Measurements from ENCODE around the gene VRK2. TPM values are rescaled to one million over a fixed set of nuclear protein-coding genes. Genes with fewer than 3 reads are reported as not detected.

VRK2 gene
- total RNA-seq (10 to 100 TPM; 11.3 to 18.1 (median 14.2) TPM), polyA plus RNA-seq (1 to 10 TPM; 4.7 to 7.8 TPM)

DNA sequence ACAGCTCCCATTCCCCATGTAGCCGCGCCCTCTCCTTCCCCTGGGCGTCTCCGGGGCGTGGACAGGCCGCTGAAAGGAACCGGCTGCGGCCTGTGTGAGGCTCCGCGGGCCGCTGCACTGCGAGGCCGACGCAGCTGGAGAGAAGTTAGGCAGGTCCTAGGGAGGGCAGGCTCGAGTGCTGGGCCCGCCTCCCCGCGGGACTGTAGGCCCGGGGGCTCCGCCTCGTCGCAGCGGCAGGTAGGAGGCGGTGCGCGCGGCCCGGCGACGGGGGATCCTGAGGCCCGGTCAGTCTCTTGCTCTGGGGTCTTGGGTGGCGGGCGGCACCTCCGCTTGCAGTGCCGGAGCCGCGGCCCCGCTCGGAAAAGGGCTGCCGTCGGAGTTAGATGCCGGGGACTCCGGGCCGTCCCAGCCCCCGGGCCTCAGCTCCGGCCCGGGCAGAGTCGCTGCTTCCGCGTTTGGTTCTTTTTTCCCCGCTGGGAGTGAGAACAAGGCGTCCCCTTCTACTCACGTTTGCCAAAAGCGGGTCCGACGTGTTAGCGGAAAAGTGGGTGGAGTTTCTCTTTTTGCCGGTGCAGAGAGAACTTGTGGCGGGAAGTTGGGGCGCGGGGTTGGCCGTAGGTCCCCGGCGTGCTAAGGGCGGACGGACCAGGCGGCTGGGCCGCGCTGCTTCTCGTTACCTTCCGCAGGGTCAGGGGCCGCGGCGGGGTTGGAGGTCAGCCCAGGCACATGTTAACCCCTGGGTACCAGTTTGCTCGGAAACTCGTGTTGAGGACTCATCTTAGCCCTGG lies at the start of gene VRK2:
Gene VRK2 (plus strand): TSS at position 222 of the 788 bp plus-strand sequence. CDS start 2,026 bp downstream, outside the sequence.
- DNase-seq (peak; percentile 90 to 95 (median 92)), FAIRE-seq (no peak), ATAC-seq (peak; percentile 94 to 97 (median 96))
- peaks cover 6 to 38% (median 7%) of the 10 kb centered on the region in 3 donors for H3K4me1 ChIP-seq
- TF ChIP-seq, protein P1, sequence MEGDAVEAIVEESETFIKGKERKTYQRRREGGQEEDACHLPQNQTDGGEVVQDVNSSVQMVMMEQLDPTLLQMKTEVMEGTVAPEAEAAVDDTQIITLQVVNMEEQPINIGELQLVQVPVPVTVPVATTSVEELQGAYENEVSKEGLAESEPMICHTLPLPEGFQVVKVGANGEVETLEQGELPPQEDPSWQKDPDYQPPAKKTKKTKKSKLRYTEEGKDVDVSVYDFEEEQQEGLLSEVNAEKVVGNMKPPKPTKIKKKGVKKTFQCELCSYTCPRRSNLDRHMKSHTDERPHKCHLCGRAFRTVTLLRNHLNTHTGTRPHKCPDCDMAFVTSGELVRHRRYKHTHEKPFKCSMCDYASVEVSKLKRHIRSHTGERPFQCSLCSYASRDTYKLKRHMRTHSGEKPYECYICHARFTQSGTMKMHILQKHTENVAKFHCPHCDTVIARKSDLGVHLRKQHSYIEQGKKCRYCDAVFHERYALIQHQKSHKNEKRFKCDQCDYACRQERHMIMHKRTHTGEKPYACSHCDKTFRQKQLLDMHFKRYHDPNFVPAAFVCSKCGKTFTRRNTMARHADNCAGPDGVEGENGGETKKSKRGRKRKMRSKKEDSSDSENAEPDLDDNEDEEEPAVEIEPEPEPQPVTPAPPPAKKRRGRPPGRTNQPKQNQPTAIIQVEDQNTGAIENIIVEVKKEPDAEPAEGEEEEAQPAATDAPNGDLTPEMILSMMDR (IDR thresholded peaks at IDR 0.05): peak in 1 of 4 donors; percentile 7
- 0 to 1% methylated on average over 67 to 76 of the region's 76 CpGs for WGBS, 2 donors
- intact Hi-C loops (cut with DNase I): no loop called here
- peak within 1 kb of the TSS; percentile 82 to 95 (median 88) for H3K27ac ChIP-seq
- H3K36me3 ChIP-seq: no peaks in the 10 kb centered on the region
- no peaks in the 10 kb centered on the region for H3K27me3 ChIP-seq
- H3K9me3 ChIP-seq: no peaks in the 10 kb centered on the region
- H3K4me3 ChIP-seq: peak within 1 kb of the TSS; percentile 54 to 80 (median 66)

DNA sequence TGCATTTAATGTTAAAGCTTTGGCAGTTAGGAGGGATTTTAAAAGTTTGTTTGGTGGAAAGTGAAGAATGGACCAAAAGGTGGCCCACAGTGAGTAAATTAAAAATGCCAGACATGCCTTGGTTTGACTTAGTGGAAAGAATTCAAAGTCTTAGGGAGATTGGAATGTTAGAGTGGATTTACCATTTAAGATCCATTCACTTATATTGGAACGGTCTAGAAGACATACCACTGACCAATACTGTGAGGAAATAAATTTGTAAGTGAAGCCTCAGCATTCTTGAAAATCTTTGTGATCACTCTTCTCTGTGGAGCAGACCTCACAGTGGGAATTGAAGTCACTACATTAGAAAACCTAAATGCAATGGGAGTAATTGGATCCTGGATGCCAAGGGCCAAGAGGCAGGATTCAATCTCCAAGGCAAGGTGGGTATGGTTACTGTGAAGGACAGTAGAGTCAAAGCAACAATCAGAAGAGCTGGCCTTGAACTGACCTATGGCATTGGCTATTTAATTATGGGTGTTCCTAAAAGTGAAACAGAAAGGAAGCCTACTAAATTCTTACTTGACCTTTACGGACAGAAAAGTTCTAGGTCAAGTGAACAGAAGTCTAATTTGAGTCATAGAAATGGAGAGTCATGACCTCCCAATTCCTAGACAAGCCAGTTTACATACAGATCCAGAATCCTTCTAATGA lies 40.2 kb upstream of the VRK2 start:
- ATAC-seq (no peak), DNase-seq (no peak), FAIRE-seq (no peak)
- Histone ChIP-seq H3K27me3 (no peaks in the 10 kb centered on the region), H3K4me1 (no peaks in the 10 kb centered on the region), H3K36me3 (no peaks in the 10 kb centered on the region), H3K27ac (no peak overlapping the region), H3K4me3 (no peak overlapping the region), H3K9me3 (no peaks in the 10 kb centered on the region)
- 93 to 95% methylated on average over 2 of the region's 2 CpGs for WGBS, 2 donors
- TF ChIP-seq, protein P1 (IDR thresholded peaks at IDR 0.05): no peak
- intact Hi-C loops (cut with DNase I): no loop called here

GRCh38 chr2:58006952-58007284 lies 39.7 kb upstream of the VRK2 start:
- Histone ChIP-seq H3K27ac (no peak overlapping the region), H3K4me3 (no peak overlapping the region), H3K9me3 (no peaks in the 10 kb centered on the region), H3K27me3 (no peaks in the 10 kb centered on the region), H3K4me1 (no peaks in the 10 kb centered on the region), H3K36me3 (no peaks in the 10 kb centered on the region)
- intact Hi-C loops (cut with DNase I): no loop called here
- FAIRE-seq (no peak), ATAC-seq (no peak), DNase-seq (no peak)
- TF ChIP-seq, protein P1 (IDR thresholded peaks at IDR 0.05): no peak
- WGBS, 2 donors: 53 to 85% methylated on average over 1 of the region's 1 CpG

DNA sequence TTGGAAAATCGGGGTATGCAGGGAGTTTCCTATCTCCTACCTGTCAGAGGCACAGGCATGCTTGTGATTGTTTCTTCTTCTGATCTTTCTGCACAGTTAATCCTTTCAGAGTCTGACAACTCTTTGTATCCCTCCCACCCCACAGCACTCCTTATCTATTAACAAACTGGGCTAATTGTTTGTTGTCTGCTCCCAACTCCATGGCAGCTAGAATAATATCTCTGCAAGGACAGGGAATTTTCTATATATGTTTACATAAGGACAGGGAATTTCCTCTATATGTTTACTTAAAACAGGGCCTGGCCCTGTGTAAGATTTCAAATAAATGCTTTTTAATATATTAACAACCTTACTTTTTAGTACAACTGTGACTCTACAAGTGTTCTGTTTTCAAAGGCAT lies 36.0 kb upstream of the VRK2 start:
- H3K27ac ChIP-seq: no peak overlapping the region
- no peaks in the 10 kb centered on the region for H3K4me1 ChIP-seq
- TF ChIP-seq, protein P1 (IDR thresholded peaks at IDR 0.05): no peak
- H3K9me3 ChIP-seq: no peaks in the 10 kb centered on the region
- FAIRE-seq (no peak), DNase-seq (no peak), ATAC-seq (peak in 1 of 4 donors; percentile 39)
- H3K27me3 ChIP-seq: no peaks in the 10 kb centered on the region
- WGBS, 2 donors: 37 to 51% methylated on average over 1 of the region's 1 CpG
- no peak overlapping the region for H3K4me3 ChIP-seq
- no peaks in the 10 kb centered on the region for H3K36me3 ChIP-seq
- intact Hi-C loops (cut with DNase I): no loop called here

All from pancreas (tissue), 10 donors.